HL-60 (cell line): ENCODE measurements around the gene SMOC2.

Experiments used
- CTCF ChIP-seq: IDR thresholded peaks from one replicate; pipeline ENCODE4 v1.5.1; 2011; ENCODE audit warnings: low read length, control low read depth, inconsistent platforms; ENCODE audit not compliant: insufficient read depth
- GABPA ChIP-seq: IDR thresholded peaks from 2 replicates; pipeline ENCODE4 v1.6.1; 2012; ENCODE audit warnings: low read depth
- POLR2AphosphoS5 ChIP-seq: IDR thresholded peaks from 2 replicates; pipeline ENCODE4 v1.6.1; 2012; ENCODE audit warnings: low read depth
- REST ChIP-seq: IDR thresholded peaks from 2 replicates; pipeline ENCODE4 v1.6.1; 2012; ENCODE audit warnings: low read depth; ENCODE audit not compliant: insufficient replicate concordance
- SPI1 ChIP-seq: IDR thresholded peaks from 2 replicates; pipeline ENCODE4 v1.6.1; 2012; ENCODE audit warnings: low read depth, mild to moderate bottlenecking, borderline replicate concordance

- no peak for TF ChIP-seq CTCF
- TF ChIP-seq POLR2AphosphoS5: no peak
- no peak for TF ChIP-seq SPI1
- no peak for TF ChIP-seq REST
- no peak for TF ChIP-seq GABPA
Observed at GRCh38 chr6:168495636-168496035, 54.7 kb downstream of the SMOC2 start.
